Panc1 (cell line): ENCODE data around the gene MNX1. TPM values are rescaled to one million over a fixed set of nuclear protein-coding genes. Genes with fewer than 3 reads are reported as not detected.

Experiments used
- ATAC-seq: fragments of 200-7000 bp; cut with Tn5 transposase; 2 replicates; pipeline ENCODE4 v1.9.1; 2020; ENCODE audit warnings: mild to moderate bottlenecking, moderate library complexity
- BruUV-seq: library from RNA; stranded (reverse); fragments of 400-500 nt; replicated peaks from 2 replicates; lab custom pipeline; 2021; lab: Mats Ljungman, UMichigan
- CTCF ChIA-PET: fragments of 300-600 bp; sonication (Branson Sonifier 250); formaldehyde crosslinking; loops from one replicate; lab custom pipeline; 2022; ENCODE audit warnings: antibody characterized with exemption; lab: Charles Lee
- POLR2A ChIA-PET: fragments of 300-600 bp; sonication (Branson Sonifier 250); formaldehyde crosslinking; loops from one replicate; lab custom pipeline; 2022; ENCODE audit warnings: antibody characterized with exemption; lab: Charles Lee
- DNase-seq: peaks from one replicate; pipeline ENCODE4 v3.0.0-alpha.2; 2010; ENCODE audit warnings: low read depth, low spot score
- H3K27ac ChIP-seq: 2 replicates; pipeline ENCODE4 v1.5.1; 2011; ENCODE audit warnings: mild to moderate bottlenecking, low read length, inconsistent platforms
- H3K27me3 ChIP-seq: fragments of 200-500 bp; sonication (Bioruptor generic); 2 replicates; pipeline ENCODE4 v1.6.0; 2014; ENCODE audit warnings: low read length, inconsistent platforms; ENCODE audit not compliant: control insufficient read depth, insufficient read depth
- H3K36me3 ChIP-seq: fragments of 200-500 bp; sonication (Bioruptor generic); 2 replicates; pipeline ENCODE4 v1.5.1; 2014; ENCODE audit warnings: inconsistent platforms, mild to moderate bottlenecking, low read length, moderate library complexity; ENCODE audit not compliant: control insufficient read depth, insufficient read depth
- H3K4me1 ChIP-seq: 2 replicates; pipeline ENCODE4 v1.5.1; 2011; ENCODE audit warnings: inconsistent platforms, mild to moderate bottlenecking, low read length, moderate library complexity; ENCODE audit not compliant: control insufficient read depth, insufficient read depth
- H3K4me3 ChIP-seq, 2 experiments: 2 replicates each; pipeline ENCODE4 v1.5.1; 2011 to 2012; ENCODE audit warnings: low read depth in 2 of 2, low read length in 2 of 2, mild to moderate bottlenecking in 2 of 2, inconsistent platforms in 1 of 2, moderate library complexity in 1 of 2
- H3K9me3 ChIP-seq: fragments of 200-500 bp; sonication (Bioruptor generic); 2 replicates; pipeline ENCODE4 v1.5.1; 2014; ENCODE audit warnings: low read depth, mild to moderate bottlenecking, inconsistent platforms, low read length, moderate library complexity; ENCODE audit not compliant: control insufficient read depth, insufficient read depth
- POLR2AphosphoS5 ChIP-seq: IDR thresholded peaks from 2 replicates; pipeline ENCODE4 v1.6.1; 2012; ENCODE audit warnings: mild to moderate bottlenecking, low read depth, low read length, moderate library complexity
- SIN3A ChIP-seq: IDR thresholded peaks from 2 replicates; pipeline ENCODE4 v1.6.1; 2012; ENCODE audit warnings: low read depth, mild to moderate bottlenecking, low read length, moderate library complexity, borderline replicate concordance; ENCODE audit not compliant: insufficient read depth
- TCF7L2 ChIP-seq: IDR thresholded peaks from 2 replicates; pipeline ENCODE4 v1.6.1; 2011; ENCODE audit warnings: mild to moderate bottlenecking, low read depth, low read length, inconsistent platforms
- in situ Hi-C: cut with HindIII; loops from 2 replicates; pipeline ENCODE4 v1.10.0; 2016; ENCODE audit warnings: low sequenced_read_pairs, low pct_unique_long_range_greater_than_20kb
- intact Hi-C: fragments of 100-400 bp; cut with micrococcal nuclease; formaldehyde crosslinking; loops from one replicate; pipeline ENCODE4 v1.10.0; 2022; ENCODE audit not compliant: unreplicated experiment
- total RNA-seq: library from RNA; stranded (reverse); gene quantifications from one replicate; pipeline ENCODE4 v1.2.1, GENCODE V29; 2021; ENCODE audit not compliant: unreplicated experiment
- TF ChIP-seq, protein P1 (sequence below): fragments of 450-650 bp; IDR thresholded peaks from 2 replicates; pipeline ENCODE4 v1.5.1; 2017; ENCODE audit warnings: mild to moderate bottlenecking
- TF ChIP-seq, protein P2 (sequence below), 2 experiments: IDR thresholded peaks; 2 replicates each; pipeline ENCODE4 v1.6.1; 2011 to 2012; ENCODE audit warnings: low read depth in 2 of 2, control low read depth in 1 of 2, low read length in 1 of 2, mild to moderate bottlenecking in 1 of 2, moderate library complexity in 1 of 2; ENCODE audit not compliant: insufficient read depth in 1 of 2

Gene MNX1
- total RNA-seq, 1 experiment from 2014 or later, result 3.6 TPM

DNA sequence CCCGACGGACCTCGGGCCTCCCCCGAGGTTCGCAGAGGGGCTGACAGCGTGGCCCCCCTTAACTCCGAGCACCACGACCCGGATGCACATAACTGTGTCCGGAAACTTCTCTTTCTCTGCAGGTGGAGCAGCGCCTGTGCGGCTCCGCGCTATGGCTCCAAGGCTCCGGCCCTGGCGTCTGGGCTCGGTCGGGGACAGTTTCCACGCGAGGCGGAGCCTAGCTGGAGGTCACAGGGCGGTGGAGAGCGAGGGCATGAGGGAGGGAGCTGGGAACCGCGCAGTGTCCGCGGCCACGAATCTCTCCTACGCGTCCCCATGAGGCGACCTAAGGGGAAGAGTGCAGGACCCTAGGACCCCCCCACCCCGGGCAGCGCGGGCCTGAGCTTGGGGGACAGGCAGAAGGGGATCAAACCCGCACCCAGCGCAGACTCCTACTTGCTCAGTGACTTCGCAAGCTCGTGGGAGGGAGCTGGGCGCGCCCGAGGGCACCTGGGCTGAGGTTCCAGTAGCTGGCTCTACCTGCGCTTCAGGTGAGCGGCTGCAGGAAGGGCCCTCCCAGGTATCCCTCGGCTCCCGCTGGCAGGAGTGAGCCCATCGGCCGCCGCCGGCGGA, 8.6 kb upstream of the MNX1 start:
- BruUV-seq, result no TSS peak
- H3K9me3 ChIP-seq, result no peaks in the 10 kb centered on the region
- H3K4me1 ChIP-seq, result peaks cover 5% of the 10 kb centered on the region
- DNase-seq, result no peak
- in situ Hi-C loops, result no loop called here
- intact Hi-C loops, result no loop called here
- peak overlapping the region; percentile 33 to 50 for H3K4me3 ChIP-seq
- H3K27me3 ChIP-seq, result peaks cover 18% of the 10 kb centered on the region
- ChIA-PET CTCF (no interaction called here), POLR2A (no interaction called here)
- TF ChIP-seq TCF7L2, result no peak
- no peak for TF ChIP-seq SIN3A
- TF ChIP-seq POLR2AphosphoS5, result no peak
- TF ChIP-seq, protein P1, sequence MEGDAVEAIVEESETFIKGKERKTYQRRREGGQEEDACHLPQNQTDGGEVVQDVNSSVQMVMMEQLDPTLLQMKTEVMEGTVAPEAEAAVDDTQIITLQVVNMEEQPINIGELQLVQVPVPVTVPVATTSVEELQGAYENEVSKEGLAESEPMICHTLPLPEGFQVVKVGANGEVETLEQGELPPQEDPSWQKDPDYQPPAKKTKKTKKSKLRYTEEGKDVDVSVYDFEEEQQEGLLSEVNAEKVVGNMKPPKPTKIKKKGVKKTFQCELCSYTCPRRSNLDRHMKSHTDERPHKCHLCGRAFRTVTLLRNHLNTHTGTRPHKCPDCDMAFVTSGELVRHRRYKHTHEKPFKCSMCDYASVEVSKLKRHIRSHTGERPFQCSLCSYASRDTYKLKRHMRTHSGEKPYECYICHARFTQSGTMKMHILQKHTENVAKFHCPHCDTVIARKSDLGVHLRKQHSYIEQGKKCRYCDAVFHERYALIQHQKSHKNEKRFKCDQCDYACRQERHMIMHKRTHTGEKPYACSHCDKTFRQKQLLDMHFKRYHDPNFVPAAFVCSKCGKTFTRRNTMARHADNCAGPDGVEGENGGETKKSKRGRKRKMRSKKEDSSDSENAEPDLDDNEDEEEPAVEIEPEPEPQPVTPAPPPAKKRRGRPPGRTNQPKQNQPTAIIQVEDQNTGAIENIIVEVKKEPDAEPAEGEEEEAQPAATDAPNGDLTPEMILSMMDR, result no peak
- TF ChIP-seq, protein P2, sequence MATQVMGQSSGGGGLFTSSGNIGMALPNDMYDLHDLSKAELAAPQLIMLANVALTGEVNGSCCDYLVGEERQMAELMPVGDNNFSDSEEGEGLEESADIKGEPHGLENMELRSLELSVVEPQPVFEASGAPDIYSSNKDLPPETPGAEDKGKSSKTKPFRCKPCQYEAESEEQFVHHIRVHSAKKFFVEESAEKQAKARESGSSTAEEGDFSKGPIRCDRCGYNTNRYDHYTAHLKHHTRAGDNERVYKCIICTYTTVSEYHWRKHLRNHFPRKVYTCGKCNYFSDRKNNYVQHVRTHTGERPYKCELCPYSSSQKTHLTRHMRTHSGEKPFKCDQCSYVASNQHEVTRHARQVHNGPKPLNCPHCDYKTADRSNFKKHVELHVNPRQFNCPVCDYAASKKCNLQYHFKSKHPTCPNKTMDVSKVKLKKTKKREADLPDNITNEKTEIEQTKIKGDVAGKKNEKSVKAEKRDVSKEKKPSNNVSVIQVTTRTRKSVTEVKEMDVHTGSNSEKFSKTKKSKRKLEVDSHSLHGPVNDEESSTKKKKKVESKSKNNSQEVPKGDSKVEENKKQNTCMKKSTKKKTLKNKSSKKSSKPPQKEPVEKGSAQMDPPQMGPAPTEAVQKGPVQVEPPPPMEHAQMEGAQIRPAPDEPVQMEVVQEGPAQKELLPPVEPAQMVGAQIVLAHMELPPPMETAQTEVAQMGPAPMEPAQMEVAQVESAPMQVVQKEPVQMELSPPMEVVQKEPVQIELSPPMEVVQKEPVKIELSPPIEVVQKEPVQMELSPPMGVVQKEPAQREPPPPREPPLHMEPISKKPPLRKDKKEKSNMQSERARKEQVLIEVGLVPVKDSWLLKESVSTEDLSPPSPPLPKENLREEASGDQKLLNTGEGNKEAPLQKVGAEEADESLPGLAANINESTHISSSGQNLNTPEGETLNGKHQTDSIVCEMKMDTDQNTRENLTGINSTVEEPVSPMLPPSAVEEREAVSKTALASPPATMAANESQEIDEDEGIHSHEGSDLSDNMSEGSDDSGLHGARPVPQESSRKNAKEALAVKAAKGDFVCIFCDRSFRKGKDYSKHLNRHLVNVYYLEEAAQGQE (IDR thresholded peaks at IDR 0.05; ENCODE audit: insufficient read depth in 1 of 2, low read depth in 2 of 2, low read length in 1 of 2), result no peak
- H3K36me3 ChIP-seq, result no peaks in the 10 kb centered on the region
- peak; percentile 56; the same call in 1 of the 2 replicates for ATAC-seq
- no peak overlapping the region for H3K27ac ChIP-seq

DNA sequence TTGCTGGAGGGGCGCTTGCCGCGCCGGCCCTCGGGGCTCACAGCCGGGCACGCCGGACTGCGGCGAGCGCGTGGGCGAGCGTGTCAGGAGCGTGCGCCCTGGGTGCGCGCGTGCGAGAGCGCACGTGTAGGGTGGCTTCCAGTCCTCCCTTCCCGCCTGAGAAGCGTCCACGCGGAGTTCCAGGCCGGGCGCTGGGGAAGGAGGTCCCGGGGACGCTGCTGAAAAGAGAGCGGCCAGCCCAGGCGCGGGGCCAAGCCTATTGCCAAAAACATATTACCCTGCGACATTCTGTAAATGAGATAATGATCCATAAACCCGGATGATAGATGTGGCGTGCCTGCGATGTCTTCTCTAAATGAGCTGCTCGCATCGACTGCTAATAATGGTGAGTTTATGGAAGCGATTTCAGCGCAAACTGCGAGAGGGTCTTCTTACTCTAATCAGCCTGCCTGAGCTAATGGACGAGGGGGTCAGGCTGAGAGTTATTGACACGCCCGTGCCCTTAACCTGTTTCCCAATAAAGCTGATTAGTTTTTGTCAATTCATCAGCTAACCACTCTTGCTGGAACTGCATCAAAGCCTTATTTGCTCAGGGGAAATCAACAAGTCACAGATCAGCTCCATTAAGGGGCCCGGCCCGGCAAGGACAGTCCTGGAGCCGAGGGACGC, 8.0 kb upstream of the MNX1 start:
- intact Hi-C loops (no loop called here), in situ Hi-C loops (no loop called here)
- Histone ChIP-seq H3K4me1 (peaks cover 5% of the 10 kb centered on the region), H3K36me3 (no peaks in the 10 kb centered on the region), H3K4me3 (peak overlapping the region; percentile 33 to 50; a peak in 3 of 4 replicates), H3K27ac (no peak overlapping the region), H3K9me3 (no peaks in the 10 kb centered on the region), H3K27me3 (peaks cover 14% of the 10 kb centered on the region)
- ChIA-PET CTCF (no interaction called here), POLR2A (no interaction called here)
- no TSS peak for BruUV-seq
- DNase-seq (no peak), ATAC-seq (no peak)
- no peak for TF ChIP-seq POLR2AphosphoS5
- TF ChIP-seq SIN3A, result no peak
- TF ChIP-seq, protein P1, result no peak
- TF ChIP-seq TCF7L2, result no peak
- TF ChIP-seq, protein P2 (IDR thresholded peaks at IDR 0.05; ENCODE audit: insufficient read depth in 1 of 2, low read depth in 2 of 2, low read length in 1 of 2), result no peak
